GM23248 (cell line): Measurements from ENCODE around the gene ADGRV1.

Experiments used
- EZH2 ChIP-seq: fragments of 200-600 bp; sonication (generic); IDR thresholded peaks from 2 replicates; pipeline ENCODE4 v1.6.1; 2018; ENCODE audit warnings: antibody characterized with exemption, mild to moderate bottlenecking; ENCODE audit not compliant: insufficient read depth, poor library complexity, severe bottlenecking
- EZH2phosphoT487 ChIP-seq: fragments of 200-600 bp; sonication (generic); IDR thresholded peaks from 2 replicates; pipeline ENCODE4 v1.6.1; 2018; ENCODE audit warnings: antibody characterized with exemption, moderate library complexity, mild to moderate bottlenecking, low read depth; ENCODE audit not compliant: insufficient read depth

GRCh38 chr5:91140657-91141056 lies 582.1 kb downstream of the ADGRV1 start:
- TF ChIP-seq EZH2phosphoT487 (no peak), EZH2 (no peak)
